ENCODE data around the gene CTTNBP2.

CTTNBP2 gene

DNA sequence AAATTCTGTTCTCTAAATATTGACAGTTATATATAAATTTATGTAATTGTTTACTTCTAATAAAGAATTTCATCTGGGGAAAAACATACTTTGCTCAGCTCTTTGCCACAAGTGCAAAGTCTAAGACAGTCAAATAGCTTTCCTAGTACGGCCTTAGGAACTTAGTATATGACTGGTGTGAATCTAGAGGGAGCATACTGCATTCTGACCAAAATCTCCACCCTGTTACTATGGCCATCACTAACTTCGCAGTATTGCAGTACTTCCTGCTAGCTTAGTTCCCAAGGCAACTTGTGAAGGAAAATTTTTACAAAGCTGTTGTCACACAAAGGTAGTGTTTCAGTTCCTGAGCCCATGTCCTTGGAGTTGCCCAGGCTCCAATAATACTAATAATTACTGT, 211.9 kb downstream of the CTTNBP2 start:
- DNase-seq (ENCODE audit: low read depth in 2 of 2, low spot score in 1 of 2), result no peak
